Chondrocyte (in vitro differentiated cells): Measurements from ENCODE around the gene CD99L2. TPM values are rescaled to one million over a fixed set of nuclear protein-coding genes. Genes with fewer than 3 reads are reported as not detected.

Source experiments
- DNase-seq: peaks from one replicate; pipeline ENCODE4 v3.0.0; 2021; ENCODE audit warnings: mixed read lengths, low spot score
- H3K27ac Mint-ChIP-seq: one replicate; pipeline ENCODE4 v1.8.0; 2021; ENCODE audit warnings: mild to moderate bottlenecking, moderate library complexity, mixed read lengths; ENCODE audit not compliant: unreplicated experiment
- H3K27me3 Mint-ChIP-seq: 2 replicates; pipeline ENCODE4 v1.8.0; 2021; ENCODE audit warnings: low read depth, mixed read lengths
- H3K36me3 Mint-ChIP-seq: 2 replicates; pipeline ENCODE4 v1.8.0; 2021; ENCODE audit warnings: low read depth, mixed read lengths
- H3K4me1 Mint-ChIP-seq: 2 replicates; pipeline ENCODE4 v1.8.0; 2021; ENCODE audit warnings: low read depth, mild to moderate bottlenecking, mixed read lengths
- H3K4me3 Mint-ChIP-seq: one replicate; pipeline ENCODE4 v1.8.0; 2021; ENCODE audit warnings: mild to moderate bottlenecking, moderate library complexity, mixed read lengths; ENCODE audit not compliant: unreplicated experiment
- H3K9me3 Mint-ChIP-seq: 2 replicates; pipeline ENCODE4 v1.8.0; 2021; ENCODE audit warnings: low read depth, mixed read lengths
- CTCF ChIP-seq: fragments of 200-600 bp; sonication (generic); IDR thresholded peaks from 2 replicates; pipeline ENCODE4 v1.5.0; 2021; ENCODE audit warnings: antibody characterized with exemption, mild to moderate bottlenecking, moderate library complexity
- long read RNA-seq: library from polyadenylated mRNA; stranded (forward); transcript quantifications from one replicate; pipeline ENCODE4 v2.0.0, GENCODE V29; 2021
- total RNA-seq: library from RNA; stranded (reverse); gene quantifications from 3 replicates; pipeline ENCODE4 v1.2.1, GENCODE V29; 2021

CD99L2 gene
- 62.0 to 82.1 TPM (median 81.9 TPM) in 3 replicates for total RNA-seq
- long read RNA-seq, transcript CD99L2-206 (9 exons, 988 nt), result minor isoform, 6 of 132 reads
- long read RNA-seq, transcript CD99L2-203 (11 exons, 3,604 nt), result major isoform, 87 of 132 reads
- long read RNA-seq, partial matches to known transcripts, result 8 of 132 reads
- long read RNA-seq, other reads (novel, unspliced or antisense), result 31 of 132 reads

- H3K9me3 Mint-ChIP-seq, result no peaks in the 10 kb centered on the region
- TF ChIP-seq CTCF, result no peak
- peaks cover 1% of the 10 kb centered on the region for H3K36me3 Mint-ChIP-seq
- peak within 1 kb of the TSS; percentile 92 for H3K27ac Mint-ChIP-seq
- peaks cover 8% of the 10 kb centered on the region for H3K4me1 Mint-ChIP-seq
- H3K27me3 Mint-ChIP-seq, result no peaks in the 10 kb centered on the region
- DNase-seq, result peak; percentile 93
- H3K4me3 Mint-ChIP-seq, result peak within 1 kb of the TSS; percentile 86
These were observed at the start of gene CD99L2 for GRCh38 chrX:150898343-150899190. CD99L2 (minus strand) TSS chrX:150898668; CDS start chrX:150898588, 80 bp downstream.

- H3K4me1 Mint-ChIP-seq, result no peaks in the 10 kb centered on the region
- H3K27ac Mint-ChIP-seq, result no peak overlapping the region
- H3K9me3 Mint-ChIP-seq, result no peaks in the 10 kb centered on the region
- no peak for TF ChIP-seq CTCF
- no peaks in the 10 kb centered on the region for H3K36me3 Mint-ChIP-seq
- no peaks in the 10 kb centered on the region for H3K27me3 Mint-ChIP-seq
- no peak overlapping the region for H3K4me3 Mint-ChIP-seq
- no peak for DNase-seq
These were observed 45.8 kb upstream of the CD99L2 start for GRCh38 chrX:150944233-150944632.

- Mint-ChIP-seq H3K9me3 (no peaks in the 10 kb centered on the region), H3K27me3 (no peaks in the 10 kb centered on the region), H3K4me3 (no peak overlapping the region), H3K27ac (no peak overlapping the region), H3K4me1 (no peaks in the 10 kb centered on the region), H3K36me3 (no peaks in the 10 kb centered on the region)
- DNase-seq, result peak; percentile 36
- no peak for TF ChIP-seq CTCF
These were observed 44.6 kb upstream of the CD99L2 start for GRCh38 chrX:150942942-150943594.

- H3K9me3 Mint-ChIP-seq, result peaks cover 7% of the 10 kb centered on the region
- no peaks in the 10 kb centered on the region for H3K27me3 Mint-ChIP-seq
- H3K4me3 Mint-ChIP-seq, result no peak overlapping the region
- H3K36me3 Mint-ChIP-seq, result no peaks in the 10 kb centered on the region
- H3K4me1 Mint-ChIP-seq, result peaks cover under 1% of the 10 kb centered on the region
- H3K27ac Mint-ChIP-seq, result no peak overlapping the region
- TF ChIP-seq CTCF, result no peak
- peak; percentile 30 for DNase-seq
These were observed 43.1 kb upstream of the CD99L2 start for GRCh38 chrX:150941580-150941979.

- Mint-ChIP-seq H3K27ac (no peak overlapping the region), H3K36me3 (no peaks in the 10 kb centered on the region), H3K9me3 (peaks cover 7% of the 10 kb centered on the region)
These were observed 42.5 kb upstream of the CD99L2 start for GRCh38 chrX:150940844-150941495.

More at GRCh38 chrX:150940844-150941495, 42.5 kb upstream of the CD99L2 start:
- H3K4me3 Mint-ChIP-seq, result no peak overlapping the region
- DNase-seq, result peak; percentile 58
- no peak for TF ChIP-seq CTCF
- no peaks in the 10 kb centered on the region for H3K27me3 Mint-ChIP-seq
- H3K4me1 Mint-ChIP-seq, result peaks cover 5% of the 10 kb centered on the region
